NCI-H128 (cell line): ENCODE measurements around the gene STK17B.
A peak's percentile ranks its signal among the peaks of the same experiment; 100 is the strongest.
"Not testable (repeated sequence)": the region's sequence is repeated elsewhere in the genome, so short reads cannot be mapped to it uniquely, and the experiment has no call there.

Experiments
- DNase-seq: peaks from one replicate; lab custom pipeline; 2025; ENCODE audit not compliant: unreplicated experiment; lab: John Stamatoyannopoulos, UW

STK17B gene

DNA sequence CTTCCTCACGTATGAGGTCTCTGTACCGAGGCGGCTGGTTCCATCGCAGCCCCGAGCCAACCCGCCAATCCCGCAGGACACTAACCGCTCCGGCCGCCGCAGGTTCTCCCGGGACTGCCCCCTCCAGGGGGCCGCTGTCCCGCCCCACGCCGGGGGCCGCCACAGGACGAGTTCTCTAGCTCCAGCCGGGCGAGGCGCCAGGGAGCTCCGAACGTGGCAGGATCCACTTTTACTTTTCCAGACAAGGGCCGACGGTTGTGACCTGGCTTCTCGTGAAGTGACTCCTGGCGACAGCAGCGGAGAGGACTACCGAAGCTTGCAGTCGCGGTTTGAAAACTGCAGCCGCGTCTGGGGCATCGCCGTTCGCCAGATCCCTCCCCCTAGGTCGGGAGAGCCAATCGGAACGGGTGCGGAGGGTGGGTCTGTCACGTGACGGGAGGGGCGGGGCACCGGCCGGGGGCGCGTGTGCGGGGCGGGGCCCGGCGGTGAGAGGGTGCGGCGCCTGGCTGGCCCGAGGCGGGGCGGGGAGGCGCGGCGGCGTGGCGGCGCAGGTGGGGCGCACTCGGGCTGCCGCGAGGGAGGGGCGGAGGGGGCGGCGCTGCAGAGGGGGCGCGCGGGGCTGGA lies at the start of gene STK17B:
STK17B (minus strand) TSS at position 331 of the 624 bp plus-strand sequence. CDS start 8,195 bp downstream, outside the sequence.
- DNase-seq: peak; percentile 65

DNA sequence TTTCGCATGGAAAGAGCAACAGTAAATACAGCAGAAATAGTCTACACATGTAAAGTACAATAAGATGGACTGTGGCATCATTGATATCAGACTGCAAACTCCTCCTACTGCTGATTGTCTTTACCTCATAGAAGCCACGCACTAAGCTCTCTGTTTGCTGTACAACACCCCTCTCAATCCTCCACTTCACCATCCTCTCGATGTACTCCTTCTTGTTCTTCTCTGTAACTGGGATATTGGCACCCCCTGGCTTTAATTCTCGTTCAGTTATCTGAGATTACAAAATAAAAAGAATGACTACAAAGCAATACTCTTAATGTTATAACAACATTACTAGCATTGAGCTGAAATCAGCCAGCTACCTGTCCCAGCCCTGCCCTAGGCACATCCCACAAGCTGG lies 49.3 kb upstream of the STK17B start:
- DNase-seq: no peak

GRCh38 chr2:196219671-196220070 lies 48.3 kb upstream of the STK17B start:
- no peak for DNase-seq

- no peak for DNase-seq
Measured at GRCh38 chr2:196218106-196218505, 46.7 kb upstream of the STK17B start.

- no peak for DNase-seq
Measured at GRCh38 chr2:196217116-196217515, 45.7 kb upstream of the STK17B start.

DNA sequence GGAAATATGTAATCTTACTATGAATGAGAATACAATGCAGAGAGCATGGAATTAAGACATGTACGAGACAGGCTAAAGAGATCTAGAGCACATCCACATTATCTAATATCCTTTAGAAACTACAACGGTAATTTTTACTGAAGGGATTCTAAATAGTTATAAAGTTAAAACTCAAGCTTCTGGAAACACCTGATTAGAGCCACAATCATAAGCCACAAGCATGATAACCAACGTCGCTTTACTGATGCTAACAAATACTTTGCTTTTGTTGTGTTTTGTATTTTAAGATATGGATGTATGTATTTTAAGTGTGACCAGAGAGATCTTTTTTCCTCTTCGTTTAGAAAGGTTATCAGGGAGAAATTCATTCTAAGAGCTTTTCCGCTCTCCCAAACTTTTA lies 44.0 kb upstream of the STK17B start:
- no peak for DNase-seq

DNA sequence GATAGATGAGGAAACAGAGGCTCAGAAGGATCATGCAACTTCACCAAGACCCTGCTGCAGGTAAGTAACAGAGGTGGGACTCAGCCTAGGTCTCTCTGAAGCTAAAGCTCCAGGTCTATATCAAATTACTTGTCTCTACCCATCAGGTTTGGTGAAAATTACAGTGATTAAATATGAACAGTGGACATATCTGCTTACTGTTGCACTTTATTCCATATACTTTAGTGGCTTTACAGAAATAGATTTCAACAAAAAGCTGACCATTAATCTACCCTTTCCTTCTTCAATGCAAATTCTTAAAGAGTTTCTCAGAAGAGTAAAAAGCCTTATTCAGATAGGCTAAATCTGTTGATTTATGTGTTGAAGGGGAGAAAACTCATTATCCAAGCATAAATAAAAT lies 42.8 kb upstream of the STK17B start:
- DNase-seq: no peak

DNA sequence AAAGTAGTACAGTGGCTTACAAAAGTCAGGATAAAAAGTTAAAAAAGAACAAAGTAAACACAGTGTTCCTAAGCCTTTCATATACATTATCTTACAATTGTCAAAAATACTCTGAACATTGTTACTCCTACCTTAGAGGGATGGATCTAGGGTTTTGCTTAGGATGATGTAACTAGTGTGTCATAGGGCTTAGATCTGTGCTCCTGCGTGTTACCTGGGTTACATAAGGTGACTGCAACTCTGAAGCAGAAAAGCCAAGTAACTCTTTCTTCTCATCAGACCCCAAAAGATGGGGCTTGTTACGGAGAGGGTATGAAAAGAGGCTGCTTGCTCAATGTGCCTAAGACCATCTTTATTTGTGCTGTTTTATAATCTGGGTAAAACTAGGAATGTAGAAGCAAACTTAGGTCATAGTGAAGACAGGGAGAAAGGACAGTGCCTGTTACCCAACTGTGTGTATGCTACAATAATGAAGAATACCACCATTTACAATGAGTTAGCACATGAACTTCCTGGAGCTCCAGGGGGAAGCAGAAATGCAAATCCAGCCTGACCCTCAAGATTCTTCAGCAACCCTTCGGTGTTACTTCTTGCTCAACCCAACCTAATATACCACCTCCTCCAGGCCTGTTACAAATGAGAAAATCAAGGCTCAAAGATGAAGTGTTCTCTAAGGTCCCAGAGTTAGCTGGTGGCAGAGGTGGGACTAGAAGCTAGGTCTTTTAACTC lies 42.0 kb upstream of the STK17B start:
- no peak for DNase-seq

DNA sequence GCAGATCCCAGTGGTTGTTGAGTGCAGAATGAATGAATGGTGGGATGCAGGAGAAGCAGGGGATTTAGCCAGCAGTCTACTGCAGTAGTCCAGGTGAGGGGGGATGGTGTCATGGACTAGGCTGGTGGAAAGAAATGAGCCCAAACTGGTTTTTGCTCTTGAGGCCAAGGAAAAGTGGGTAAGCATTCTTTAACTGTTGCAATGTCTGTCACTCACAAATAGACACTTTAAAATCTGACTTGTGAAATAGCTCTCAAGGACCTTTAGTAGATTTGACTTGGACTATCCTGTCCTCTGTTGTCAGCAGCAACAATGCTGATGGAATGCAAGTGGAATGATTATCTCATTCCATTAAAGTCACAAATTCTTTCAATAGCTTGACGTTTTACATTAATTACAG lies 37.5 kb upstream of the STK17B start:
- no peak for DNase-seq

DNA sequence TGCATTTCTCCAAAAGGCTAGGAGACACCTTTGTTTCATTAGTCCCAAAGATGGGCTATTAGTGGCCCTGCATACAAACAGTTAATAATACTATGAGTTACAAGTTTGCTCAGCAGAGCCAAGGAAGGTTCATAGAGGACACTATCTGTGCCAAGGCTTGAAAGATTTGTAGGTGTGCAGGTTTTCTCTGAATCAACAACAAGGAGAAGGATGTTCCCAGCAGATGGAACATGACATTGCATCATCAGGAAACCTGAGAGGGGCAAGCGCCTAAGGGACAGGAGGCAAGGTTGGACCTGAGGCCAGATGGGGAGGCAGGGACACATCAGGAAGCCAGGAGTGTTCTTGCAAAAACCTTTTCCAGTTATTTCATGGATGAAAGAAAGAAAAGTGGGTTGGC lies 35.4 kb upstream of the STK17B start:
- DNase-seq: no peak

DNA sequence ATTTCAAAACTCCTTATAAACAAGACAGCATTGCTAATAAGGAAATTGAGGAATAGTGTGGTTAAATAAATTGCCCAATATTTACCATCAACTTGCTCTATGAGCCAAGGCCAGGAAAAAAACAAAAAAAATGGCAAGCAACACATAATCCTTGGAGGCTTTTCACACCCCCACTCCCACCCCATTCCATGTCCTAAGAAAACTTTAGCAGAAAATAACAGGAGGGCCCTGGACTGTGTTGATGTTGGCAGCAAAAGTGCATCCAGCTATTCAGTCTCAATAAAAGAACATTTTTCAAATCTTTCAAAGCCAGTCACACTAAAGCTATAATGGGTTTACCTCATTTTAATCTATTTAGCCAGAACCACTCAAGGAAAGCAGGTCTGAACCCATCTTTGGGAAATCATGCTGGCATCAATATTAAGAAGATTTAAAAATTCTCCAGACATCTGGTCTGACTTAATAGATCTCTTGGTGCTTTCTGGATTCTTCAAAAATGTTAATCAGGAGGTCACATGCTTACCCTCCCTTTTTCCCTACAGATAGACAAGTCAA lies 34.6 kb upstream of the STK17B start:
- DNase-seq: no peak

DNA sequence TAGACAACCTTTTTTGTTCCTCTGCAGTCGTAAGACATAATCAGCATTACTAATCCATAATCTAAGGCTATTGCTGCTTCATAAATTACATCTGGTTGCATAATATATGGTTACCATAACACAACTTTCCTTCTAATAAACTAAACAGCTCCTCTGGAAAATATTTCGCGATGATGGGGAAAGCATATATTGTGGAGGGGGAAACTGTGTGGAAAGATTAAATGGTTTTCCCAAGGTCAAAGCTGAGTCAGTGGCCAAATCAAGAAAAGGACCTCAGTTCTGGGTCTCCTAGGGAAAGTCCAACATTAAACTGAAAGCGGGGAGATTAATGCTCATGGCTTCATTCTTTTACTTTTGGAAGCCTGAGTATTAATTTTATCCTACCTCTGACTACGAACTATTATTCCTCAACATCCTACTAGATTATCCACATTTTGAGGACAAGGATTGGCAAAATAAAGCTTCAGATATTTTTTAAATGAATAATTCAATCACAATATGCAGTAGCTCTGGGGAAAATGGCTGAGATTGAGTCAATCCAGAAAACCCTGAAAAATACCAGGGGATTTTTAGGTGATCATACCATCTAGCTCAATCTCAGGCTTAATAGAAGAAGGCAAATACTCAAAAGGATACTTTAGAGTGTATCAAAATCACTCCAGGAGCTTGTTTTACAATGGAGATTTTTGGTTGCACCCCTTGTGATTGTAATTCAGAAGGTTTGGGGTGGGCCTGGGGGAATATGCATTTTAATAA lies 33.8 kb upstream of the STK17B start:
- no peak for DNase-seq

- DNase-seq: no peak
Measured at GRCh38 chr2:196201229-196202009, 30.0 kb upstream of the STK17B start.

DNA sequence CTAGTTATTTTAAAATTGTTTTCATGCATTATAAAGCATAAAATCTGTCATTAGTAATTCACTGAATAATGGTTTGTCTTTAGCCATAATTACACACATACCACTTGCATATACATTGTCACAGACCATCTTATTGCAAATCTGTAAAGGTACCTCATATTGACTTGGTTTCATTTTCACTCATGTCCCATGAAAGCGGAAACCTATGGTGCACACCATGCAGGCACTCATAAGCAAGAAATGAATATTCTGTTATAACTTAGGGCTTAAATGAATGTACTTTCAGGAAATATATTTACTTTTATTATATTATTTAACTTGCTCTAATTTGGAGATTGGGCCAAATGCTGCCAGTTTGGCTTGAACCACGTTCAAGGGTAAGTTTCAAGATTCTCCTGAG lies 29.2 kb upstream of the STK17B start:
- no peak for DNase-seq

DNA sequence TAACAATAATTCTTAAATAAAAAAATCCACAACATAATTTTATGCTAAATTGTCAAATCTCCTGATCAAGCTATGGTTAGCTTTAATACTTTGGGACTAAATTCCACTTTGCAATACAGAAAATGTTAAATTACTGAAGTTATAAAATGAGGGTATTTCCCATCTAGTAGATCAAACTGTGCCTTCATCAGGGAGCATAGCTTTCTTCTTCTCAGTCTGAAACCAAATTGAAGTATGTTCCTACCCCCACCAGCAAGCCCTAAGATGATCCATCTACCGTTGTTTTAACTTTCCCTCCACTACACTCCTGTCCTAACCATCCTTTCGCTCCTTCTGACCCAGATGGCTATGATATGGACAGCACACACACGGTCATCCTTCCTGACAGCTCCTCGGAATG lies 24.4 kb upstream of the STK17B start:
- no peak for DNase-seq

- no peak for DNase-seq
Measured at GRCh38 chr2:196195302-196195701, 23.9 kb upstream of the STK17B start.

DNA sequence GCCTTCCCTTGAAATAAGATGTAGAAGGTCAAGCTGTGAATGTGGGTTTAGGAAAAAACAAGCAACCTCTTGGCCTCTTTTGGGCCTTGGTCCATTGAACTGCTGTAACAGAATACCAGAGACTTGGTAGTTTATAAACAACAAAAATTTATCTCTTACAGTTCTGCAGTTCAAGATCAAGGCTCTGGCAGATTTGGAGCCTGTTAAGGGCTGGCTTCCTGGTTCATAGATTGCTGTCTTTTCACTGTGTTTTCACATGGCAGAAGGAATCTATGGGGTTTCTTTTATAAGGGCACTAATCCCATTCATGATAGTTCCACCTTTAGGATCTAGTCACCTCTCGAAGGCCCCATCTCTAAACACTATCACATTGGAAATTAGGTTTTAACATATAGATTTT lies 20.2 kb upstream of the STK17B start:
- no peak for DNase-seq

DNA sequence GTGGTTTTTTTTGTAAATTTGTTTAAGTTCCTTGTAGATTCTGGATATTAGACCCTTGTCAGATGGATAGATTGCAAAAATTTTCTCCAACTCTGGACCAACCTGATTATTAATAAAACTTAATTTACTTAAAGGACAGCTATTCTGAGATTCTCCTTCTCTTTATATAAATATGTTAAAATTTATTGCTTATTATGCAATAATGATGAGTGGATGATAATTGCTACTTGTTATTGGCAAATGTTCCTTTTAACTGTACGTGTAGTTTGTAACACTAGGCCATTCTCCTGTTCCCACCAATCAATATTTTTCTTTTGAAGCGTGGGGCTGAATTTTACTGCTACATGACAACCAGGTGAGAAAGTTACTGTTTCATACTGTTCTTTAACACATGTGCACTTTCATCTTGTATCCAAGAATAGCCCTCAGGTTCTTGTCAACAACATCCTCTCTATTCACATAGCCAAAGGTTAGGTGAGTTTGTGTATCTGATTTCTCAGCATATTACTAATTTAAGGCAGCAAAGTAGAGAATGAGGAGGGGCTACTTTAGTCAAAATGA lies 16.6 kb upstream of the STK17B start:
- DNase-seq: no peak

DNA sequence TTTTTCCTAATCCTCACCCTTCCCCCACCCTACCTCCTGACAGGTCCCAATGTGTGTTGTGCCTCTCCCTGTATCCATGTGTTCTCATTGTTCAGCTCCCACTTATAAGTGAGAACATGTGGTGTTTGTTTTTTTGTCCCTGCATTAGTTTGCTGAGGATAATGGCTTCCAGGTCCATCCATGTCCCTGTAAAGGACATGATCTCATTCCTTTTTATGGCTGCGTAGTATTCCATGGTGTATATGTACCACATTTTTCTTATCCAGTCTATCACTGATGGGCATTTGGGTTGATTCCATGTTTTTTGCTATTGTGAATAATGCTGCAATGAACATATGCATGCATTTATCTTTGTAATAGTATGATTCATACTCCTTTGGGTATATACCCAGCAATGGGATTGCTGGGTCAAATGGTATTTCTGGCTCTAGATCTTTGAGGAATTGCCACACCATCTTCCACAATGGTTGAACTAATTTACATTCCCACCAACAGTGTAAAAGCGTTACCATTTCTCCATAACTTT lies 15.9 kb upstream of the STK17B start:
- DNase-seq: not testable (repeated sequence)

DNA sequence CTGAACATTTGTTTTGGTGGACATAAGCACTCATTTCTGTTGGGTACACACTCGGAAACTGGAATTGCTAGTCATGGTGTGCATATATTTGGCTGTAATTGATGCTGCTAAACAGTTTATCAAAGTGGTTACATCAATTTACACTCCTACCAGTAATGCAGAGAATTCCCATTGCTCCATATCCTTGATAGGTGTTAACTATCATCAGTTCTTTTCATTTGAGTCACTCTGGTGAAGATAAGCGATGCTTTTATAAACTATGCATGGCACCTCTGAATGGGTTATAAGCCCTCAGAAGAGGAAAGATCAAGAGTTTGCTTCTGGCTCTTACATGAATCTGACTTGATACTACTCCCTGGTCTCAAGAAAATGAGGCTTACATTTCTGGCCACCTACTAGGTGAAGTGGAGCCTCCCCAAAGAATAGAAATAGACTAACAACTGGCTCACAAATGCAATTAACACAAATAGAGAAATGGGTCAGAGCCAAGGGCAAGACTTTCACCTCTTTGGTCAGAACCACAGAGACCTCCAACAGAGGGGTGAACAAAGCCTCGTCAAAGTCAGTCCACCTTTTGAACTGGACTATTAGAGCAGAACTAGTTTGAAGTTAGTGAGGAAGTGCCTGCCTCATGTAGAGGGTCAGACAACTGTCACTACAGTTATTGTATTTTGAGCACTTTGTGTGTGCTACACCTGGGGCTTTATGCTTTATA lies 15.0 kb upstream of the STK17B start:
- DNase-seq: no peak
